ENCODE measurements around the gene NCKIPSD.
A peak's percentile ranks its signal among the peaks of the same experiment; 100 is the strongest.
"Not testable (repeated sequence)": the region's sequence is repeated elsewhere in the genome, so short reads cannot be mapped to it uniquely, and the experiment has no call there.

The NCKIPSD gene
- total RNA-seq = 12.7 to 23.4 (median 19.6) reads per million in 4 experiments

DNA sequence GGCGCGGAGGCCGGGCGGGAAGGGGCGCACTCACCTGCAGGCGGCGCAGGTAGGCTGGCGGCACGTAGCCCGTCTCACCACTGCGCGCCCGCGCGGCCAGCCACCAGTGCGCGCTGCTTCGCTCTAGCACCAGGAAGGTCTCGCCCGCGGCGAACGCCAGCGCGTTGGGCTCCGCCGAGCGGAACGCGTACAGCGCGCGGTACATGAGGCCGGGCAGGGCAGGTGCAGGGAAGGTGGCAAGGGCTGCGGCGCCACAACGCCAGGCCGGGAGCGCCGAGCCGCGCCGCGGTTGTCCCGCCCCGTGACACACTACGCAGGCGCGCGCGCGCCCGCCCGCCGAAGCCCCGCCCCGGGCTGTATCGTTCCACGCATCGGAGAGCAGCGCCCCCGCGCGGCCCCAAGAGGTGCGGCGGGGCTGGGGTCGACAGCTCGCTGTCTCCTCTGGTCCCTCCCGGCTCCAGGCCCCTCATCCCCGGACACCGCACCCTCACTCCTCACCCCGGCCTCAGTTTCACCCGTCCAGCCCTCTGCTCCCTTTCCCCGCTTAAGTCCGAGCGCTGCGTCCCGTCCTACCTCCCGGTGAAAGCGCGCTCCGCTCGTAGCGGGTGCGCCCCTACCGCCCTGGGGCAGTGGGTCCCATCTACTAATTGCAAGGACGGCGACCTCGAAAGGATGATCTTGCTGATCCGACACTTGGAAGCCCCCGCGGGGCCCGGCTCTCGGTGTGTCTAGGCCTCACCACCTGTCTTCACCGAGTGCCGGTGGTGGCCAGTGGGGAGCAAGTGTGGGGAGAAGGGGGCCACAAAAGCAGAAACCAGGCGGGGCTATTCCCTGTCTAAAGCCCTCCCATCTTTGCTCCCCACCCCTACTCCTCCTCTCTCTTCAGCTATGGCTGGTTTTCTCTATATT, at the start of gene NCKIPSD:
Gene NCKIPSD (minus strand): TSS at position 313 of the 909 bp plus-strand sequence. CDS start 108 bp downstream, at position 205.
- peak; percentile 89 for DNase-seq

- not testable (repeated sequence) for DNase-seq
Measured at GRCh38 chr3:48735075-48735767, 49.5 kb upstream of the NCKIPSD start.

DNA sequence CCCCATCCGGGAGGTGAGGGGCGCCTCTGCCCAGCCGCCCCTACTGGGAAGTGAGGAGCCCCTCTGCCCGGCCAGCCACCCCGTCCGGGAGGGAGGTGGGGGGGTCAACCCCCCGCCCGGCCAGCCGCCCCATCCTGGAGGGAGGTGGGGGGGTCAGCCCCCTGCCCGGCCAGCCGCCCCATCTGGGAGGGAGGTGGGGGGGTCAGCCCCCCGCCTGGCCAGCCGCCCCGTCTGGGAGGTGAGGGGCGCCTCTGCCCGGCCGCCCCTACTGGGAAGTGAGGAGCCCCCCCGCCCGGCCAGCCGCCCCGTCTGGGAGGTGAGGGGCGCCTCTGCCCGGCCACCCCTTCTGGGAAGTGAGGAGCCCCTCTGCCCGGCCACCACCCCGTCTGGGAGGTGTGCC, 48.8 kb upstream of the NCKIPSD start:
- DNase-seq = not testable (repeated sequence)

DNA sequence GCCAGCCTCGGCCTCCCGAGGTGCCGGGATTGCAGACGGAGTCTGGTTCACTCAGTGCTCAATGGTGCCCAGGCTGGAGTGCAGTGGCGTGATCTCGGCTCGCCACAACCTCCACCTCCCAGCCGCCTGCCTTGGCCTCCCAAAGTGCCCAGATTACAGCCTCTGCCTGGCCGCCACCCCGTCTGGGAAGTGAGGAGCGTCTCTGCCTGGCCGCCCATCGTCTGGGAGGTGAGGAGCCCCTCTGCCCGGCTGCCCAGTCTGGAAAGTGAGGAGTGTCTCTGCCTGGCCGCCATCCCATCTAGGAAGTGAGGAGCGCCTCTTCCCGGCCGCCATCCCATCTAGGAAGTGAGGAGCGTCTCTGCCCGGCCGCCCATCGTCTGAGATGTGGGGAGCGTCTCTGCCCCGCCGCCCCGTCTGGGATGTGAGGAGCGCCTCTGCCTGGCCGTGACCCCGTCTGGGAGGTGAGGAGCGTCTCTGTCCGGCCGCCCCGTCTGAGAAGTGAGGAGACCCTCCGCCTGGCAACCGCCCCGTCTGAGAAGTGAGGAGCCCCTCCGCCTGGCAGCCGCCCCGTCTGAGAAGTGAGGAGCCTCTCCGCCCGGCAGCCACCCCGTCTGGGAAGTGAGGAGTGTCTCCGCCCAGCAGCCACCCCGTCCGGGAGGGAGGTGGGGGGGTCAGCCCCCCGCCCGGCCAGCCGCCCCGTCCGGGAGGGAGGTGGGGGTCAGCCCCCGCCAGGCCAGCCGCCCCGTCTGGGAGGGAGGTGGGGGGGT, 48.2 kb upstream of the NCKIPSD start:
- not testable (repeated sequence) for DNase-seq

DNA sequence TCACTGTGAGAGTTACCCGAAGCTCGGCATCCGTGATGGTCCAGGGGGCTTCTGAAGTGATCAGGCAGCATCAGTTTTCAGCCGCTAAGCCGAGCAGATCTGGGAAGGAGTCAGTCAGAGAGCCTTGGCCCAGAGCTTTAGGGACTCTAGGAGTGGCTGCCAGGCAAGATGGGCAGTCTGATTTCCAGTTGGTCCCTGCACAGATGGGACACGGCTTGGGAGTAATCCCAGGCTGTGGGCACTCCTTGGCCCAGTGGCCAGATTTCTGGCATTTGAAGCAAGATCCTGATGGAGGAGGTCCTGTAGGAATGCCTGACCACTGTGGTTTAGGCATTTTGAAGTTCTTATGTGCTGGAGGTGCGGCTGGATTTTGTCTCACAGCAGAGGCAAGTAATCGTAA, 41.8 kb upstream of the NCKIPSD start:
- DNase-seq = no peak

GRCh38 chr3:48725185-48725855, 39.6 kb upstream of the NCKIPSD start:
- DNase-seq = not testable (repeated sequence)

GRCh38 chr3:48723725-48724124, 38.0 kb upstream of the NCKIPSD start:
- DNase-seq = no peak

GRCh38 chr3:48723293-48723692, 37.6 kb upstream of the NCKIPSD start:
- DNase-seq = not testable (repeated sequence)

DNA sequence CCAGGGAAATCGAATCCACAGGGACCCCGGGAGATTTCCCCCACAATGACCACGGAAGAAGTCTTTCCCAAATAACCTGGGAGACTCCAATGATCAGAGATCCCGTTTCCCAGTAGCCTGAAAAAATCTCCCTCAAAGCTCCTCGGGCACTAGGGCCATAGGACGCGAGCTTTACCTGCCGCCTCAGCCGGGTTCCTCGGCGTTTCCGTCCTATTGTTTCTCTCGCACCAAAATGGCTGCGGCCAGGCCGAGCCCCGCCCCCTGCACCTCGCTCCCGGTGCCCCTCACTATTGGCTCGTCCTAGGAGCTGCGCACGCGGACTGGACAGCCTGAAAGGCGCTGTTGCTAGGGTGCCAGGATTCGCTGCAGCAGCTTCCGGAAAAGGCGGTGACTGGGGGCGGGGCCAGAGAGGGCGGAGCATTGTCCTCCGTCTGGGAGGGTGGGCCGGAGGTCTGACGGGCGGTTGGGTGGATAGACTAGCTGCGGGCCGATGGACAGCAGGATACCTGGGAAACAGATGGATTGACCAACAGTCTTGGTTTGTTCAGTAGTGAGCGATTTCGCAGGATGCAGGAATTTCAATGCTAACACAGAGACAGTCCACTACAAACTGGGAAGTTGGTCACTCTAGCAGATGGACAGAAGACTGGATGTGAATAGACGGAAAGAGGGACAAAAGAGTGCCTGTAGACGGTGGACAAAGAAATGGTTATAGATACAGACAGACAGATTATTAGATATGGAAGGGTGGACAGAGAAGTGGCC, 31.4 kb upstream of the NCKIPSD start, which contains the start of gene IP6K2:
Gene IP6K2 (minus strand): TSS at position 240 of the 765 bp plus-strand sequence. CDS start 21,930 bp downstream, outside the sequence.
- peak; percentile 98 for DNase-seq

DNA sequence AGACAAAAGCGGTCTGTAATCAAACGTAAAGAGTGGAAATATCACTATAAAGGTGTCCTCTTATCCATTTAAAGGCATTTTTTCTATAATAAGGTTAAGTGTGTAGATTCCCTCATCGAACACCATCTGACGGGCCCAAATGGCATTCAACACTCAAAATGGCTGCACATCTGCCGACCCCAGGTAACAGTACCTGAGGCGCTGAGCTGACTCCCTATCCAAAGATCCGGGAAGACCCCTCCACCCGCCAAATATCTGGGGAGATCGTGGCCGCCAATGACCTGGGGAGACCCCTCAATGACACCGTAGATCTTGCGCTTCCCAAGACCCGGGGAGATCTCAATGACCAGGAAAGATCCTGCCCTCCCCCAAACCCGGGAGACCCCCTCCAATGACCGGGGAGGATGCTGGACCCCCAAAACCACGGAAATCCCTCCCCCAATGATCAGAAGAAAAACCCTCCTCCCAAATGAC, 30.8 kb upstream of the NCKIPSD start:
- no peak for DNase-seq

- DNase-seq = no peak
Measured at GRCh38 chr3:48715174-48715800, 29.6 kb upstream of the NCKIPSD start.

GRCh38 chr3:48711727-48712126, 26.0 kb upstream of the NCKIPSD start:
- no peak for DNase-seq

- DNase-seq = no peak
Measured at GRCh38 chr3:48709051-48709461, 23.3 kb upstream of the NCKIPSD start.

- no peak for DNase-seq
Measured at GRCh38 chr3:48708481-48708889, 22.8 kb upstream of the NCKIPSD start.

GRCh38 chr3:48707157-48707556, 21.4 kb upstream of the NCKIPSD start:
- no peak for DNase-seq

DNA sequence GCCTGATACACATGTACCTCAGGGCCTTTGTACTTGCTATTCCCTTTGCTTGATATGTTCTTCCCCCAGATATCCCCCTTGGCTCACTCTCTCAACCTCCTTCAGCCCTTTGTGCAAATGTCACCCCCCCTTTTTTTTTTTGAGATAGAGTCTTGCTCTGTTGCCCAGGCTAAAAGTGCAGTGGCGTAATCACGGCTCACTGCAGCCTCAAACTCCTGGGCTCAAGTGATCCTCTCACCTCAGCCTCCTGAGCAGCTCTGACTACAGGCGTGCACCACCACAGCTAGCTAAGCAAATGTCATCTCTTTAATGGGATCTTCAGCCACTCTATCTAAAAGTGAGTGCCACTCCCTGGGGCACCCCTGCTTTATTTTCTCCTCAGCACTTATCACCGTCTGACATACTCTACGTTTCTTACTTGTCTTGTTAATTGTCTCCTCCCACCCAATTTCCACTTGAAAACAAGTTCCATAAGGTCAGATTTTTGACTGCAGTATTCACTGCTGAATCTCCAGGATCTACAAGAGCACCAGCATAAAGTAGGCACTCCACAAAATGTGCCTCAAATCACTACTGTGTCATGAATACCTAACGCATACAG, 16.7 kb upstream of the NCKIPSD start:
- DNase-seq = no peak

DNA sequence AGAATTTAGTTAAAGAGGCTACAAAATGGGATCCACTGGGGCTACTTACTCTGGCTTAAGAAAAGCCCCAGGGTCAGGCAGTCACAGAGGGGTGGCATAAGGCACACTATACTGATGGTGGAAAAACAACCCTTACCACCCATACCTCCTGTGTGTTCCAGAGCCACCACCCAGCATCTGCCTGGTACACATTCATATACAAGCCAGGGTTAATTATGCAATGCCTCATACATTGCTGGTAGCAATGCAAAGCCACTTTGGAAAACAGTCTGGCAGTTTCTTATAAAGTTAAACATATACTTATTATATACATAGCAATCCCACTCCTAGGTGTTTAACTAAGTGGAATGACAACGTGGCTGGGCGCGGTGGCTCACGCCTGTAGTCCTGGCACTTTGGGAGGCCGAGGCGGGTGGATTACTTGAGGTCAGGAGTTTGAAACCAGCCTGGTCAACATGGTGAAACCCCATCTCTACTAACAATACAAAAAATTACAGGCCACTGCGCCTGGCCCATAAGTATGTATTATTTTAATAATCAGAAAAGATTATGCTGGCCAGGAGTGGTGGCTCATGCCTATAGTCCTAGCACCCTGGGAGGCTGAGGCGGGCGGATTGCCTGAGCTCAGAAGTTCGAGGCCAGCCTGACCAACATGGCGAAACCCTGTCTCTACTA, 15.2 kb upstream of the NCKIPSD start:
- DNase-seq = no peak

DNA sequence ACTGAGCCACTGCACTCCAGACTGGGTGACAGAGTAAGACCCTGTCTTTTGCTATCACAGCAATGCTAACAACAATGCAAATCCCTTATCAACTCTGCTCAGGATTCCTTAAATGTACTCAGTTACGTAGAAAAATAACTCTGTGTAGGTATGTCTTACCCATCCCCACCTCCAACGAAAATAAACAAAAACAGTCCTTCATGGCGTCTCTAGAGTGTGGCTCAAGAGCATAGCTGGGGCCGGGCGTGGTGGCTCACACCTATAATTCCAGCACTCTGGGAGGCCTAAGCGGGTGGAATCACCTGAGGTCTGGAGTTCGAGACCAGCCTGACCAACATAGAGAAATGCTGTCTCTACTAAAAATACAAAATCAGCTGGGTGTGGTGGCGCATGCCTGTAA, 13.2 kb upstream of the NCKIPSD start:
- no peak for DNase-seq

GRCh38 chr3:48697952-48698351, 12.2 kb upstream of the NCKIPSD start:
- DNase-seq = no peak

- no peak for DNase-seq
Measured at GRCh38 chr3:48696601-48697000, 10.9 kb upstream of the NCKIPSD start.

Data from effector CD8-positive, alpha-beta T cell (primary cell).